ENCODE data around the gene MARCKSL1.

- TF ChIP-seq SP1 (IDR thresholded peaks at IDR 0.05) = no peak
- TF ChIP-seq FOXM1 (IDR thresholded peaks at IDR 0.05; ENCODE audit: borderline replicate concordance) = no peak
- no peak for TF ChIP-seq ARNT (IDR thresholded peaks at IDR 0.05)
- no peak for TF ChIP-seq FOXK2 (IDR thresholded peaks at IDR 0.05)
Observed at GRCh38 chr1:32361674-32362473, 25.8 kb upstream of the MARCKSL1 start.

Measured in HEK293T (cell line).